CD4-positive, alpha-beta T cell treated with Interleukin-6 for 4 hours (primary cell): ENCODE results near the gene HMGCS1.
"Not testable (repeated sequence)": the region's sequence is repeated elsewhere in the genome, so short reads cannot be mapped to it uniquely, and the experiment has no call there.

Source experiments
- DNase-seq: peaks from one replicate; pipeline ENCODE4 v3.0.0-alpha.2; 2020; ENCODE audit warnings: mixed read lengths

The HMGCS1 gene

DNA sequence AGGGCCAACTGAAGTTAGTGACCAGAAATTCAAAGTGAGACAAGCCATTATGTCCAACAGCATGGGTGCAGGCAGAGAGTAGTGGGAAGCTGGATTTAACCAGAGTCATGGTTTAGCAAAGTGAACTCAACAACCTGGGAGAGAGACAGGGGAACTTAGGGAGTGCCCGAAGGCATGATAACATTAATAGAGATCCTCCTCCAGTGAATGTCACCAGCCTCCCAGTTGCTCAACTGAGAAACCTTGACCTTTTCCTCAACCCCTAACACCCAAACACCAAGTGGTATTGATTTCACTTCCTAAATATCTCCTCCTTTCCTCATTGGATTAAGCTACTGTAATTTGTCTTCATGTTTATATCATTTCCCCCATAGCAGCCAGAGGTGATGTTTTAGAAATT lies 42.6 kb downstream of the HMGCS1 start:
- DNase-seq: no peak

DNA sequence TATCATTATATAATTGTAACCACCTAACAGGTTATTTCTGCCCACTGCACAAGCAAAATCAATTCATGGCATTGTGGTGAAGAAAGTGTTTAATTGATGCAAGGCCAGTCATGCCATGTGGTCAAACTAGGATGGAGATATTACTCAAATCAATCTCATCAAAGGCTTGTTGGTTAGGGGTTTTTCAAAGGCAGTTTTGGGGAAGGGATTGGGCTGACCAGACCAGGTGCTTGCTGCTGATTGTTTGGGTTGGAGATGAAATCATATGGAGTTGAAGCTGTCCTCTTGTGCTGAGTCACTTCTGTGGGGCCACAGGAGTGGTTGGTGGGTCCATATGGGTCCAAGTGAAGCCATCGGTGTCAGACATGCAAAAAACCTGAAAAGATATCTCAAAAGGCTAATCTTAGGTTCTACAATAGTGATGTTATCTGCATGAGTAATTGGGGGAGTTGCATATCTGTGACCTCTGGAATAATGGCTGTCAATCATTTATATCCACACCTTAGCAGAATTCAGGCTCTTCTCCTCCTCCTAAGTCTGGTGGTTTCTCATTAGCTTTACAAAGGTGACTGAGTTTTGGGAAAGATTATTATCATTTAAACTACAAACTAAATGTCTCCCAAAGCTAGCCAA lies 44.9 kb downstream of the HMGCS1 start:
- no peak for DNase-seq

DNA sequence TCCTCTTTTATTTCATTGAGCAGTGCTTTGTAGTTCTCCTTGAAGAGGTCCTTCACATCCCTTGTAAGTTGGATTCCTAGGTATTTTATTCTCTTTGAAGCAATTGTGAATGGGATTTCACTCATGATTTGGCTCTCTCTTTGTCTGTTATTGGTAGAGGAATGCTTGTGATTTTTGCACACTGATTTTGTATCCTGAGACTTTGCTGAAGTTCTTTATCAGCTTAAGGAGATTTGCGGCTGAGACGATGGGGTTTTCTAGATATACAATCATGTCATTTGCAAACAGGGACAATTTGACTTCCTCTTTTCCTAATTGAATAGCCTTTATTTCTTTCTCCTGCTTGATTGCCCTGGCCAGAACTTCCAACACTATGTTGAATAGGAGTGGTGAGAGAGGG lies 50.9 kb downstream of the HMGCS1 start:
- DNase-seq: not testable (repeated sequence)

DNA sequence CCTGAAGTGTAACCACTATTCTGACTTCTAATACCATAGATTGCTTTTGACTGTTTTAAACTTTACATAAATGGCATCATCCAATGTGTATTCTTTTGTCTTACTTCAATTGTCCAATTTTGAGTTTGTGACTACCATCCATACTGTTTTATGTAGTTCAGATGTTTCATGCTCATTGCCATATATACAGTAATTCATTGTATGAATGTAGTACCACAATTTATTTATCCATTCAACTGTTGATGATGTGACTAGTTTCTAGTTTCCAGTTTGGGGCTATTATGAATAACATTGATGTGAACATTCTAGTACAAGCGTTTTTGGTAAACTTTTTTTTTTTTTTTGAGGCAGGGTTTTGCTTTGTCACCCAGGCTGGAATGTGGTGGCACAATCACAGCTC lies 55.1 kb downstream of the HMGCS1 start:
- no peak for DNase-seq

DNA sequence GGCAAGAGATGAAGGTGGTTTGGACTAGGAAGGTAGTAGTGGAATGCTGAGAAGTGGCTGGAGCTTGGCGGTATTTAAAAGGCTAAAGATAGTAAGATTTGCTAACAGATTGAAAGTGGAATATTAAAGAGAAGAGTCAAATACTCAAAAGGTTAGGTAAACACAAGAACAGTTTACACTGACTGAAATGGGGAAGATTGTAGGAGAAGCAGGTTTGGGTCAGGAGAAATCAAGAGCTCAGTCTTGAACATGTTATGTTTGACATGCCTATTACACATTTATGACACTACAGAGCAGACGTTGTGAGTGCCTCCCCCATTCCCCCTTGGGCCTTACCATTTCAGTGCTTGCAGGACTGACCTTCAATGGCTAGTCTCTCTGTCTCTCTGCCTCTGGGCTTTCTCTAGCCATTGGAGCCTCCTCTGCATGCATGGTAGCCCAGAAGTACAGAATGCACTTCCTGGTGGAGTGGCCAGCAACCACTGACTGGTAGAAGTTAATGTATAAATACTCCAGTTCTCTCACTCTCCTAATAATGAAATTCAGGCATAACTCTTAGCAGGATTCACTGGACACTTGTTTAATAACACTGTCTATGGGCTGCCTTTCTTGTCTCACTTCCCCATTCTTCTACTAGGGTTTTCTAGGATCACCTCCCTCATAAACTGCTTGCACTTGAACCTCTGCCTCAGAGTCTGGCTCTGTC lies 56.8 kb downstream of the HMGCS1 start:
- no peak for DNase-seq

DNA sequence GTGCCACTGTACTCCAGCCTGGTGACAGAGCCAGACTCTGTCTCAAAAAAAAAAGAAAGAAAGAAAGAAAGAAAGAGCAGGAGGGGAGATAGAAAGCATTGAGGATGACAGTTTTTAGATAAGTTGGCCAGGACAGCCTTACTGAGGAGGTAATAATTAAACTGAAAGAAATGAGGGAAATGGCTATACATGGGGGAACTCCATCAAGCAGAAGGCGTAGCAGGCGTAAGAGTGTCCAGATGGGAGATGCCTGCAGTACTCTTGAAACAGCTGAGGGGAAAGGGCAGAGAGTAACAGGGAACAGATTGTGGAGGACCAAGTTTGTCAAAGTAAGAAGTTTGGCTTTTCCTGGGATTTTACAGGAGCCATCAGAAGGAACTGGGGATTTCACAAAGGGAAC lies 57.5 kb downstream of the HMGCS1 start:
- DNase-seq: no peak

DNA sequence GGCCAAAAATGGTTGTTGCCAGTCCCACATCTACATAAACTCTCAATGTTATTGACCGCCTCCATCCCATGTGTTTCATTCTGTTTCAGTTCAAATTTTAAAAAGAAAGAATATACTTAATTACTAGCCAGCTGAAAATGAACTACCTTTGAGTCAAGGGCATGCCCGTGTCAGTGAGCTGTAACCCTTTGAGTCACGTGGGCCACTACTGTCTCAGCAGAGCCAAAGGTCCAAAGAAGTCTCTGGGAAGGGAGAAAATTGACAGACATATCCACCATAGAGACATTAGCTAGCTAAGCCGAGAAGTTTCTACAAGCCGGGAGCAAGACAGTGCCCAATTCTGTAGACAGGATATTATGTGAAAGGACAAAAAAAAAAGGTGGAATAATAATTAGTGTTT lies 61.5 kb downstream of the HMGCS1 start:
- no peak for DNase-seq

DNA sequence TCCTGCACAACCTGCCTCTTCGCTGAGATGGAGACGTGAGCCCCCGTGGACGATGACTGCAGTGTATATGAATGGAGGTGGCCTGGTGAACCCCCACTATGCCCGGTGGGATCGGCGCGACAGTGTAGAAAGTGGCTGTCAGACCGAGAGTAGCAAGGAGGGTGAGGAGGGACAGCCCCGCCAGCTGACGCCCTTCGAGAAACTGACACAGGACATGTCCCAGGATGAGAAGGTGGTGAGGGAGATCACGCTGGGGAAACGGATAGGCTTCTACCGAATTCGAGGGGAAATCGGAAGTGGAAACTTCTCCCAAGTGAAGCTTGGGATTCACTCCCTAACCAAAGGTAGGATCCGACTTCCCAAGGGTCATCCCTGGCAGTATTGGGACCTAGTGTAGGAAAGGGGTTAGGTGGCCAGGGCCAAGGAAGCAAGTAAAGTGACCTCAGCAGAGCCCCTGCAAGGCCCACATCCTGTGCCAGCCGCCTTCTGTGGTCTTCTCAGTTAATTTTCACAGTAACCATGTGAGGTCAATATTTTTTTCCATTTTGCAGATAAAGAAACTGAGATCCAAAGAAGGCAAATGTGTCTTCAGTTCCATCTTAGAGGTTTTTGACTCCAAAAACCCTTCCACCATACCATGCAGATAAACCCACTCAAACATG lies 67.4 kb downstream of the HMGCS1 start:
- DNase-seq: no peak

DNA sequence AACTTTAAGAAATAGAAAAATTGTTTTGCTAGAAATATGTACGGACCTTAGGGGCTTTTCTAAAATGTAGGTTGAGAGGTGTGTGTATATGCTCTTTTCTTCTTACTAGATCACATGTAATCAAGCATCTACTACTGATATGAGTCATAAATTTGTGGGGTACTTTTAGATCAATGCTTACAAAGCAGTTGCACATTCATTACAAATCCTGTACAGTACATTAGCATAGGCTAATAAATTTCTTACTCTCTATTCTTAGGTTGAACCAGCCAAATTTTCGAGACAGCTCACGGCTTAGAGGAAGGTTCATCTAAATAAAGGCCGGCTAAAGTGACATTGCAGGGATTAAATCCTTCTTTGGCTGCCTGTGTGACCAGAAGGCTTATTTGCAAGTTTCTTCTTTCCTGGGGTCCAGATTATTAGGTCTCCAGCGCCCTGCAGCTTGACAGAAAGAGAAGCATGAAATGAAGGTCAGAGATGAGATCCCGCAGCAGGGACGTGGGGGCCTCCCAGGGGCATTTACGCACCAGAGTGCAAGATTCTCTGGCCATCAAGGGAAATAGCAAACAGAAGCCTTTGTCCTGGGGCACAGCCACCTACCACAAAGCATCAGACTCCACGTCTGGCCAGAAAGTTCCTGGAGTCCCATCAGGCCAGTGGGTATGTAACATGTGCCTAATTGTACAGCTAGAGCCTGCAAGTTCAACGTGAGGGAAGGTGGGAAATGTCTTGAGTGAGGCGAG lies 68.2 kb downstream of the HMGCS1 start:
- DNase-seq: no peak

DNA sequence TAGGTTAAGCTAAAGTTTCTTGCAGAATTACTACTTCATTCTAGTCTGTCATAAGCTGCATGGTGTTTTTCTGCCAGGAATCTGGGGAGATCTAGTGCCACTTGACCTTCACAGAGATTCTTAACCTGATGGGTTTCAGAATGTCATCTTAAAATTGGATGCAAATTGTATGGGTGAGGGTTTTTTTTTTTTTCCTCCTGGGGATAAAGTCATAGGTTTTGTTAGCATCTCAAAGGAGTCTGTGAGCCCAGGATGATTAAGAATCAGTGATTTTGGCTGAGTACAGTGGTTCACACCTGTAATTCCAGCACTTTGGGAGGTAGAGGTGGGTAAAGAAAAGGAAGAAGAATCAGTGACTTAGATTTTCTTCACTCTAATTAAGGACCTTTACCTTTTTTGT lies 69.9 kb downstream of the HMGCS1 start:
- DNase-seq: no peak

DNA sequence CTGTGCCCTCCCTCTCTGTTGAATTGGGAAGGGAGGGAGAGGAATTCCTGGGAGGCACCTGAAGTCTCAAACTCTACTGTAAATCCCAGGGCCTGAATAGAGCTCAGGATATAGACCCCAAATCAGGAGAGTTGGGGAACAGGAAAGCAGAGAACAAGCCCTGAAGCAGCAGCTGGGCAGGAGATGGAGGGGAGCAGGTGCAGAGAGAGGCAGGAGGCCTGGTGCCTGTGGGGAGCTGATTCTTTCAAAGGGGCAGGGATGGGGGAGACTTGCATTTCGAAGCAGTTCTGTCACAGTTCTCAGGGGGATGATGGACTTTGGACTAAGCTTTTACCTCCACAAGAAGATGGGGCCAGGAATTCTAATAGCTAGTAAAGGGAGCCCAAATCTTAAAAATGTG lies 71.0 kb downstream of the HMGCS1 start:
- DNase-seq: no peak
